ENCODE results near the gene PPP3CA.
"Not testable (repeated sequence)": the region's sequence is repeated elsewhere in the genome, so short reads cannot be mapped to it uniquely, and the experiment has no call there.

The PPP3CA gene

GRCh38 chr4:101251261-101251660 lies 96.1 kb downstream of the PPP3CA start:
- DNase-seq = no peak

- no peak for DNase-seq
These were observed 103.0 kb downstream of the PPP3CA start for GRCh38 chr4:101244349-101244748.

- no peak for DNase-seq
These were observed 104.9 kb downstream of the PPP3CA start for GRCh38 chr4:101242441-101242840.

- DNase-seq = no peak
These were observed 107.2 kb downstream of the PPP3CA start for GRCh38 chr4:101240099-101240498.

GRCh38 chr4:101239665-101240064 lies 107.7 kb downstream of the PPP3CA start:
- DNase-seq = no peak

GRCh38 chr4:101238706-101239105 lies 108.6 kb downstream of the PPP3CA start:
- no peak for DNase-seq

GRCh38 chr4:101237773-101238172 lies 109.6 kb downstream of the PPP3CA start:
- no peak for DNase-seq

- DNase-seq = no peak
These were observed 111.2 kb downstream of the PPP3CA start for GRCh38 chr4:101236097-101236496.

GRCh38 chr4:101234141-101234540 lies 113.2 kb downstream of the PPP3CA start:
- DNase-seq = not testable (repeated sequence)

GRCh38 chr4:101232074-101232776 lies 115.1 kb downstream of the PPP3CA start:
- no peak for DNase-seq

GRCh38 chr4:101230801-101231426 lies 116.4 kb downstream of the PPP3CA start:
- DNase-seq = no peak

- DNase-seq = no peak
These were observed 118.2 kb downstream of the PPP3CA start for GRCh38 chr4:101229116-101229515.

- no peak for DNase-seq
These were observed 119.6 kb downstream of the PPP3CA start for GRCh38 chr4:101227715-101228114.

GRCh38 chr4:101224358-101225218 lies 122.7 kb downstream of the PPP3CA start:
- DNase-seq = no peak

GRCh38 chr4:101222156-101222845 lies 125.0 kb downstream of the PPP3CA start:
- no peak for DNase-seq

GRCh38 chr4:101221294-101221693 lies 126.0 kb downstream of the PPP3CA start:
- DNase-seq = no peak

GRCh38 chr4:101218894-101219293 lies 128.4 kb downstream of the PPP3CA start:
- no peak for DNase-seq

- DNase-seq = no peak
These were observed 129.0 kb downstream of the PPP3CA start for GRCh38 chr4:101218346-101218745.

- no peak for DNase-seq
These were observed 129.8 kb downstream of the PPP3CA start for GRCh38 chr4:101217353-101218031.

- DNase-seq = no peak
These were observed 136.2 kb downstream of the PPP3CA start for GRCh38 chr4:101211146-101211553.

- no peak for DNase-seq
These were observed 137.0 kb downstream of the PPP3CA start for GRCh38 chr4:101210331-101210730.

GRCh38 chr4:101208171-101208570 lies 139.2 kb downstream of the PPP3CA start:
- DNase-seq = no peak
